AG10803 (cell line): ENCODE data around the gene RIMKLB.

ENCODE experiments used
- DNase-seq: peaks from one replicate; pipeline ENCODE4 v3.0.0; 2010; ENCODE audit warnings: low read depth
- H3K4me3 ChIP-seq: 2 replicates; pipeline ENCODE4 v1.5.1; 2011; ENCODE audit warnings: mild to moderate bottlenecking, low read length, control low read depth
- CTCF ChIP-seq: conservative IDR thresholded peaks from 2 replicates; pipeline ENCODE4 v1.5.1; 2011; ENCODE audit warnings: mild to moderate bottlenecking, low read length, control low read depth, inconsistent platforms

RIMKLB gene

GRCh38 chr12:8664228-8664913 is 33.4 kb upstream of the RIMKLB start:
- peak; percentile 16 for DNase-seq
- no peak for TF ChIP-seq CTCF
- H3K4me3 ChIP-seq = no peak overlapping the region

- H3K4me3 ChIP-seq = no peak overlapping the region
- no peak for TF ChIP-seq CTCF
- DNase-seq = peak; percentile 69
Observed at GRCh38 chr12:8665759-8666158, 32.0 kb upstream of the RIMKLB start.

- H3K4me3 ChIP-seq = no peak overlapping the region
- DNase-seq = no peak
- TF ChIP-seq CTCF = no peak
Observed at GRCh38 chr12:8667270-8667669, 30.5 kb upstream of the RIMKLB start.

GRCh38 chr12:8668441-8668840 is 29.4 kb upstream of the RIMKLB start:
- DNase-seq = no peak
- H3K4me3 ChIP-seq = no peak overlapping the region
- TF ChIP-seq CTCF = no peak

GRCh38 chr12:8672381-8672780 is 25.4 kb upstream of the RIMKLB start:
- TF ChIP-seq CTCF = no peak
- DNase-seq = no peak
- no peak overlapping the region for H3K4me3 ChIP-seq

- no peak for TF ChIP-seq CTCF
- DNase-seq = no peak
- H3K4me3 ChIP-seq = no peak overlapping the region
Observed at GRCh38 chr12:8675591-8676036, 22.2 kb upstream of the RIMKLB start.

- H3K4me3 ChIP-seq = no peak overlapping the region
- TF ChIP-seq CTCF = no peak
Observed at GRCh38 chr12:8676651-8677050, 21.1 kb upstream of the RIMKLB start.

More at GRCh38 chr12:8676651-8677050, 21.1 kb upstream of the RIMKLB start:
- no peak for DNase-seq
